ENCODE data around the gene KAT6B.

The KAT6B gene

DNA sequence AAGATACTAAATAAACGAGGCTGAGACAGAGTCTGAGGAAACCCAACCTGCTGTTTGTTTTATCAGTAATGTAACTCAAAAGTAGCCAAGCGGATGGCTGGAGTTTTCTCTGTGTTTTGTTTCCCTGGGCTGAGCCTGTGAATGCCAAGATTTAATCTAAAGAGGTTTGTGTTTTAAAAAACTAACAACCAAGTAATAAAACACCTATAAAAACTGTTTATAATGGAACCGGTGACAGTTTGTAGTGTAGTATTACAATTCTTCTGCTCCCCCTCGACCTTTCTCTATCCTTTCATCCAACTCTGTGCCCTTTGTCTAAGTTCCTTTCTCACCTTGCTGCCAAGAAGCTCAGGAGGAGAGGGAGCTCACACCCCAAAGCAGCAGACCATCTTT lies 2.6 kb upstream of the KAT6B start:
- no peak for DNase-seq

DNA sequence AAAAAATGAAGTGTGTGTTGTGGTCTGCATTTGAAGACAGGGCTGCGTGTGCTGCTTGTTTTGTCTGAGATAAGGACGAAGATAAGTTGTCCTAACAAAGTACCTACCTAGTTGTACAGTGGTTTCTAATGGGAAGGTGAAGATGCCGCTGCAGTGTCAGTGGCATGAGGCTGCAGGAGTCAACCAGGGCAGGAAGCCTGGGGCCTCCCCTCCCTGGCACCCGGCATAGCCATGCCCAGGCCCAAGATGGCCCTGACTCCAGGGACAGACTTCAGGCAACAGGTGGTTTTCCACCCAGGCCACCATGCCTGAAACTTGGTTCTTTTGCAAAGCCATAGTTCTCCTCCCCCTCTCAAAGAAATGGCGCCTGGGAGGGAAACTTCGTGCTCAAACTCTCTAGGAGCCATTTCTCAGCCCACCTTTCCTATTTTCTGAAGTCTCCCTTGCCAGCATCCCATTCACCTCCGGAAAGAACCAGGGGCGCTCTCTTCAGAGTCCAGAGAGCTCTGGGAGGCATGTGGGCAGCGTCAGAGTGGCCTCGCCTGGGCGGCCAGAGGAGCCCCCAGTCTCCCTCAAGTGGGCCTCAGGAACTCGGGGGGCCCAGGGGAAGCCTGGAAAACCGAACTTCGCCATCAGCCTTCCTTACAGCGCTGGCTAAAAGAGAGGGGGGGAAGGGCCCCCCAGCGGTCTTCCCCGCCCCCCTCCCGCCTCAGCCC lies 2.1 kb upstream of the KAT6B start:
- peak in 10 of 58 donors; percentile 6 to 52 (median 30) for DNase-seq

DNA sequence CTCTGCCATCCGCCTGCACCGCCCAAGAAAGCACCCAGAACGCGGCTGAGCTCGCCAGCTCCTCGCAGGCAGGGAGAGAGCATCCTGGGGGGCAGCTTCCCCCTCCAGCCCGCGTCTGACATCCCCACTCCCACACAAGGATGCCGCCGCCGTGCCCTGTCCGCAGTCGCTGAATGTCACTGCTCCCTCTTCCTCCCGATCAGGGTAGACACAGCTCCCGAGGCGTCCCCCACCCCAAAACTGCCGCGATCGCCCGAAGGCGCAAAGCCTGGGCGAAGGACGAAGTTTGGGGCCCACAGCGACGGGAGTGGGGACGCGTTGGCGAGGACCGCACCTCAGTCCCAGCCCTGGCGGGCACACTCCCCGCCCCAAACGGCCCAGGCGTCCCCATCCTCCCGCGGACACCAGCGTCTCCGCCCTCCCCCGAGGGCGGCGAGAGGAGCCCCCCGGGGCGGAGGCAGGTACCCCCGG lies 1.5 kb upstream of the KAT6B start:
- peak in 46 of 58 donors; percentile 17 to 87 (median 57) for DNase-seq

DNA sequence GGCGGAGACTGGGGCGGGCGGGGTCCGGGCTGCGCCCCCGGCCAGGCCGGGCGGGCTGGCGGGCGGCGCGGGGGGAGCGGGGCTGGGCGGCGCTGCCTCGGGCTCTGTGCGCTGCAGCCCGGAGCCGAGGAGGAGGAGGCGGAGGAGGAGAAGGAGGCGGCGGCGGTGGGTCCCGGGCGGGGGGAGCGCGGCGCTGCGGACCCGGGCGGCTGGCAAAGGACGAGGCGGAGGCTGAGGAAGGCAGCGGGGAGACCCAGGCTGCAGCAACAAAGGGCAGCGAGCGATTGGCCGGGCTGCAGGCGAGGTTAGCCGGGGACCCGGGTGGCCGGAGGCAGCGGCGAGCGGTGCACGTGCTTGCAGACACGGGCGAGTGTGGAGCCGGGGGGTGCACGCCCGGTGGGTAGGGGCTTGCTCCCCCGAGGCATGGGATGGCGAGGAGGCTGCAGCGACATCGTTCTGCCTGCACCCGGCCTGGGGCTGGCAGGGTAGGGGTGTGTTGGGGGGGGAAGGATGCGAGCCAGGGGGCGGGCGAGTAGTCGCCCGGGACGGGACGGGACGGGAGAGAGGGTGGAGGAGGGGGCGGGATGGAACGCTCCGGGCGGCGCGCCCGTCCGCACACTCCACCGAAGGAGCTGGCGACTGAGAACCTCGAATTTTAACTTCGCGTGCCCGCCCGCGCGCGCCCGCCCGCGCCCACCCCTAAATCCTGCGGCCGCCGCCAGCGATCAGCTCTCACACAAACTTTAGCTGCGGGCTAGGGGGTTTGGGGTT lies 844 bp upstream of the KAT6B start:
- DNase-seq: peak in 50 of 58 donors; percentile 28 to 87 (median 71)

DNA sequence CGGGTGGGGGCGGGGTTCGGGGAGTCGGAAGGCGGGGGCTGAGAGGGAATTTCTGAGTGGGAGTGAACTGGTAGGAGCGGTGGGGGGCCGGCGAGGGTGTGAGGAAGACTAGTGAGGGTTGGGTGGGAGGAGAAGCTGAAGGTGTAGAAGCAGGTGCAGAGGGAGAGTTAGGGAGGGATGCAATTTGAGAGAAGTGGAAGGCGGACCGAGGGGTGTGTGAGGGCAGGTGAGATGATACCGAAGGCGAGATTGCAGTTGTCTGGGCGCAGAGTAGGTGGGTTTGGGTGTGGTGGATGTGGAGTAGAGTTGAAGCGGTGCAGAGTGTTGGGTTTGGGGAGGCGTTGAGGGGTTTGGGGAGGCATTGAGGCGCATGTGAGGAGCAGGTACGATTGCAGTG lies 643 bp downstream of the KAT6B start:
- peak in 3 of 58 donors; percentile 21 to 64 (median 56) for DNase-seq

DNA sequence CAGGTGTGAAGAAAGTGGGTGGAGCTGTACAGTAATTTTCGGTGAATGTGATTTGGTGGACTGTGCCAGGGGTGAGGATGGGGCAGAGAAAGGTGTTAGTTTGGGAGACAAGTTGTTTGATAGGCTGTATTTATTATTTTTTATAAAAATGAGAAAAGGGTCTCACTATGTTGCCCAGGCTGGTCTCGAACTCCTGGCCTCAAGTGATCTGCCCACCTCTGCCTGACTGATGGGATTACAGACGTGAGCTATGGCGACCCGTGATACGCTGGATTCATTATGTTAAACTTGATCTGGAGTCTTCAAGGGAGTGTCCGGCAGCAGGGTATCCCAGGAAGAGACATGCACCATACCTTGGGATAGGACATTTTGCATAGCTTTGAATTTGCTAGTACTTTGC lies 1.3 kb downstream of the KAT6B start:
- peak in 1 of 58 donors; percentile 7 for DNase-seq

DNA sequence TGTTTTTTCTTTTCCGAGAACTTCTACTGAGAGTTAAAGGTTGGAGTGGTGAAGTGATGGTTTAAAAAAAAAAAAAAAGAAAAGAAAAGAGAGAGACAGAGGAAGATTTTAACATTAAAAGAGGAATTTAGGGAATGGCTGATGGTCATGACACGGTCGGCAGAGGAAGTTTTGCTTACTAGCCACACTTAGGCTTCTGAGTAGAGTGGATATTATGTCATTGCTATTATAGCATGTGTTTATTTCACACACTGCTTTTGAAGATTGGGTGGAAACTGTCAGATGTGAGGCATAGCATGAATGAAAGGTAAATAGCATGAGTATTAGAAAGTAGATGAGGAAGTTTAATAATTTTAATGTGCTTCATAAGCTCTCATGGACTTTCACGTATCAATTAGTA lies 2.5 kb downstream of the KAT6B start:
- DNase-seq: no peak

DNA sequence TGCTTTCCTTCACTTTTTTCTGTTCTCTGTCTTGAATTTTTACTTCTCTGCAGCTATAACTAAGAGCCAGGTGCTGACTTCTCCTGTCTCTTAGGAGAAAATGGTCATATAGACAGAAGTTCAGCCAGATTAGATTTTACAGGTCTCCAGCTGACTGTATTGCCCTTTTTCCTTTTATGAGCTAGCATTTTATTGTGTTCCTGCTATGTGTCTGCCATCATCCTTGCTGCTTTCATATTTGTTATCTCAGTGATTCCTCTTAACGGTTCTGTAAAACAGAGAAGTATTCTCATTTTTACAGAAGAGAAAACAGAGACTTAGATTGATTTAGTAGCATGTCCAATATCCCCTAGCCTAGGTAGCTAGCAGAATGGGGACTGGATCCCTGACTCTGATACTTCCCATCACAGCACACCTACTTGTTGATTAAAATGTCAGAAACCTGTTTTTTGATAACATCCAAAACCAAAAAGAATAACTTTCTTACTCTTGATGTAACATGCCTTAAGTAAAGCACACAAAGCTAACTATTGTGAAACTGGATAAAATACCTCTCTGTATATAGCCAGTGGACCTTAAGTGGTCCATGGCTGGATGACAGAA lies 5.2 kb downstream of the KAT6B start:
- DNase-seq: no peak

DNA sequence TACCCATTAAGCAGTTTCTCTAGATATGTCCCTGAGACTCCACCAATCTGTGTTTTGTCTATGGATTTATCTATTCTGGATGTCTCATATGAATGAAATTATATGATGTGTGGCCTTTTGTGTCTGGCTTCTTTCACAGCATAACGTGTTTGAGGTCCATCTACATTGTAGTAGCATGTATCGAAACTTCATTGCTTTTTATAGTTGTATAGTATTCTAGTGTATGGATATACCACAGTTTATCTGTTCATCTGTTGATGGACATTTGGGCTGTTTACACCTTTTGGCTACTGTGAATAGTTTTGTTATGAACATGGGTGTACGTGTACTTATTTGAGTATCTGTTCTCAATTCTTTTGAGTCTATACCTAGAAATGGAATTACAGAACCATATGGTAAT lies 9.6 kb downstream of the KAT6B start:
- DNase-seq: no peak

DNA sequence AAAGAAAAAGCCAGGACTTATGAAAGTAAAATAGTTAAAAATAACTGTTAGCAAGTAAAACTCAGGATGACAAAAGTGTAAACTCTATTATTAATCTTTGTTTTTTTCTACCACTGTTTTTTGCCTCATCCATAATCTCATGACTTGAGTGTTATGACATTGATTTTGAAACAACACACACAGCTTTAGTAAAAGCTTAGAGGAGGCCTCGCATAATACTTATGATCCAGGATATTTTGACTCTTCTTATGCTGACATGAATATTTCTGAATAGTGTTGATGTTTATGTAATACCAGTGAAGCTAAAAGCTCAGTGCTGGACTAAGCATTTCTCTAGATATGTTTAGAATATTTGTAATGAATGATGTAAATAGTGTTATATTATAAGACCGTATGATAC lies 10.5 kb downstream of the KAT6B start:
- no peak for DNase-seq

DNA sequence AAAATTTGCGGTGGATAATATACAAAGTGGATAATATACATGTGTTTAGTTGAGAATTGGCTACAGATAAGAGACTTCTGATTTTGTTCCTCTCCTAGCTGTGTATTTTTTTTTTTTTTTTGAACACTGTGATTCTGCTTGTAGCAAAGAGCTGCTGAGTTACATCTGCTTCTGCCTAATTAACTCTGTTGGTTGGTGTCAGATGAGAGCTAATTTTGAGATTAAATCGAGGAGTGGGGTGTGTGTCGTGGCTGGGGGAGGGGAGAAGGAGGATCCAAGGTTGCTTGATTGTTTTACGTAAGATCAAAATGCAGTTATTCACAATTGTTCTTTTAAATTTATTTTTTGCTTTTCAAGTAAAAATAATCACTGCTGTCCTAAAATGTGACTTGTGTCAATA lies 11.3 kb downstream of the KAT6B start:
- DNase-seq: no peak

DNA sequence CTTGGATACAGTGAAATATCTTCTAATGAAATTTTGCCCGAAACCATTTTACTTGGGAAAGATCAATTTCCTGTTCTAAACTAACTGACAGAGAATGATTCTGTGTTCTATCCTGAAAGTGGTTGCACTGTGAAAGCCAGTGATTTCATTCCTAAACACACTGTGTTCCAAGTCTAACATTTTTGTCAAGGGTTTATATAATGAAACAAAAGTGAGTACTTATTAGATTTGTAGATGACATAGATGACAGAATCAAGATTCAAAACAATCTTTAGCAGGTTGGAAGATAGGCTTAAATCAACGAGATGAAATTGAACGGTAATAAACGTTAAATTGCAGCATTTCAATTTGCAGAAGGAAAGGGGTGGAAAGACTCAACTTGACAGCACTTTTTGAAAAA lies 13.3 kb downstream of the KAT6B start:
- no peak for DNase-seq

DNA sequence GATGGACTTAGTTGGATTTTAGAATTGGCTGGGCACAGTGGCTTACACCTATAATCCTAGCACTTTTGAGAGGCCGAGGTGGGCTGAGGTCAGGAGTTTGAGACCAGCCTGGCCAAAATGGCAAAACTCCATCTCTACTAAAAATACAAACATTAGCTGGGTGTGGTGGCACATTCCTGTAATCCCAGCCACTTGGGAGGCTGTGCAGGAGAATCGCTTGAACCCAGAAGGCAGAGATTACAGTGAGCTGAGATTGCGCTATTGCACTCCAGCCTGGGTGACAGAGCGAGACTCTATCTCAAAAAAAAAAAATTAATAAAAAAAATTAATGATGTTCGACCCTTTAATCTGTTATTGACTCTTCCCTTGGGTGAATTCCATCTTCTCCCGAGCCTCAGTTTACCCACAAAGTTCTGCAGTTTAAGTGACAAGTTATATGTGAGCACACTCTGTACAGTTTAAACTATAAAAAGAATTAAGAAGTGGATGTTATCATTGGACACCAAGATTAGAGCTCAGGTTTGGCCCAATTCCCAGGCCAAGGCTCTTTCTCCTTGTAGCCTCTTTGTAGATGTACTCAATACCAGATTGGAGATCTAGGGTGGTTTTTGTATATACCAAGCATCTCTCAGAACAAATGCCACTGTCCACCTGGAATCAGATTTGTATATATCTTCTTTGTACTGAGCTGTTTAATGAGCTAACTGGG lies 15.0 kb downstream of the KAT6B start:
- no peak for DNase-seq

DNA sequence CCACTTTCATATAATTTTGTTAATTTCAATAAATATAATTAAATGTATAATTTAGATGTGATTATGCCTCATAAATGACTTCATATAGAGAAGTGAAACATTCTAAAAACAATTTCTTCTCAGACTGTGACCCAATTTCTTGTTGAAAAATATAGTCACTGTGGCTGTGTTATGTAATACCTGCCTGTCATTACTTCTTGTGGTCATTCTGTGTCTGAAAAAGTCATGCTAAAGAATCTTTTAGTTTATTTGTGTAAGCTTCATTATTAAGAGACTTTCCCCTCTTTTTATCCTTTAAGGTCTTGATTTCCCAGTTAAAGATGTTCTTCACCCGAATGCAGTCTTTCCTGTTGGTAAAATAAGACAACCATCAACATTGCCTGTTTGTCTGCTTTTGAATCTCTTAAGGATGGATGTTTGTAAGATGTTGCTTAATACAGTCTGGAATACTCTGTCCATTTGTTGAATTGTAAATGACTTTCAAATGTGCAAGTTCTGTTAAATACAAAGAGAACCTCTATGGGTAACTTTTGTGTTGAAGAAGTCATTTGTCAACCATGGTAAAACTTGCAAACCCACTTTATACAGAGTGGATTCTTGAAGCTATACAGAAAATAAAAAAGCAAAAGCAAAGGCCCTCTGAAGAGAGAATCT lies 16.0 kb downstream of the KAT6B start:
- DNase-seq: no peak

DNA sequence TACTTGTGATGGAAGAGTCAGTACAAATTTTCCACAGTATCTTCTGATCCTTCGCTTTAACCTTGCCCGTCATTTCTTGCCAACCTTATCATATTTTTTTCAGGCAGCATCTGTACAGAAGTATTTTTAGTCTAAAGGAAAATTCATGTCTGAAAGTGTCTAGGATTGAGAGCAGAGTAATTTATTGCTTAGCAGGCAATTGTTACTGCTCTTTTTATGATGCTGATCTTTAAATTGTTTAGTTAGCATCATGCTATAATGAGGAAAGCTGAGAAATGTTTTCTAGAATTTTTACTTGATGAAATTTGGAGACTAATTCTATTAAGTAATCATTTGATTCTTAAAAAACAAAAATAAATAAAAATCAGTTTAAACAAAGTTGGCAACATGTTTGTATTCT lies 20.6 kb downstream of the KAT6B start:
- DNase-seq: no peak

DNA sequence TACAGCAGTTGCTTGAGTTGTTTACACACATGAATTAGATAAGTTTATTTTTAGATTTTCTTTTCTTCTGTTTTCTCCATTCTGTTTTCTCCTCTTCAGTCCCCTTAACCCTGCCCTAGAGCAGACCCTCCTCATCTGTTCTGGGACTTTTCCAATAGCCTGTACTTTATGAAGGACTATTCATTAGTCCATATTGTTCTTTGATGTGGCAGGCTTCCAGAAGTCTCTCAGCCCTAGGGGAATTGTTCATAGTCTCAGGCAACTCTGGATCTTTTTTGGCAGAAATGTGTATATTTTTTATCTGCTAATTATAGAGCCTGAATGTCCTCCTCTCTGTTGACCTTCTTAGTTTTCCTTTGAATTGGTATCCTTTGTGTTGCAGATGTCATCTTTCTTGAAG lies 25.4 kb downstream of the KAT6B start:
- DNase-seq: no peak

DNA sequence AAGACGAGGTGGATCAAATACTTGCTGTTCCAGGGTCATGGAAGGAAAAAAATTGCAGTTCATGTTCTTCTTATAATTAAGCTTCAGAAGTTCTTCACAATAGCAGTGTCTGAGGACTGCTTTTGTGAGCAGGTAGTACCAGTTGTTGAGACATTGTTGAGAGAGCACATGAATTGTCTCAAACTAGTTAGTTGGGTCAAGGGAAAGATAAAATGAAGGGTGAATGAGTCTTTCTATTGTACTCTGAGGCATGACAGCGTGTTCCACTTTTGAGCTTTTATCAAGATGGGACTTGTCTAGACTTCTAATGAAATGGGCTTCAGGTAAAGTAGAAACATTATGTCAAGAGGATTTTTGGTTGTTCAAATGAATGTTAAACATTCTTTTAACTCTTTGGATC lies 26.0 kb downstream of the KAT6B start:
- DNase-seq: no peak

DNA sequence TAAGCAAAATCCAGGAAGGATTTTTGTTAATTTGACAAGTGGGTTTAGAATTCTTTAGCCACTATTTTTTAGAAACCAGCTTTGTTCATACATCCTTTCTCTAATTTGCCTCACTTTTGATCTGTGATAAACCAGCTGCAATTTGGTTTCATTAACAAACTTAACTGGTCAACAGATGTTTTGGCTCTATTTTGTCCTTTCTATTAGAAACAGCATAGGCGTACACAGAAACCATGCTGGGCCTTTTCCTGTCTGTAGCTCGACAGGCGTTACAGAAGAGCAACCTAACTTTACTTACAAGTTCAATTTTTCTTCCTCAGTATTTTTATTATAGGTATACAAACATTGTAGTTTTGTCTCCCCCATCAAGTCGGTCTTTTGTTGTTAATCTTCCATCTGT lies 28.2 kb downstream of the KAT6B start:
- no peak for DNase-seq

DNA sequence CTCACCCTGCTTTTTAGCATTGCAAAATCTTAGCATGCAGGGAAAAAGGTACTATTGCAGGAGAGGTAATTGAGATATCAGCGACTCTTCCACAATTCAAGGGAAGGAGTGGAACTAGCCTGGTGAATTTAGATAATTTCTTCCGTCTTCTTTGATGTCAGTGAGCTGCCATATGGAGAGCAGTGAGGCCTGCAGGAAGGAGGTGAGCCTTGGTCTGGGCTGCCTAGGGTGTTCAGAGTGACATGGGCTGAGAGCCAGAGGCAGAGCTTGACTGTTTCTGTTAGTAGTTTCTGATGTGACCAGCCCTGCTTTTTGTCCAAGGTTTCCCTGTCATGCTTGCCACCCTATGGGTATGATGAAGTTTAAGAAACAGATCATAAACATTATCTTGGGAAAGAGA lies 28.6 kb downstream of the KAT6B start:
- no peak for DNase-seq

DNA sequence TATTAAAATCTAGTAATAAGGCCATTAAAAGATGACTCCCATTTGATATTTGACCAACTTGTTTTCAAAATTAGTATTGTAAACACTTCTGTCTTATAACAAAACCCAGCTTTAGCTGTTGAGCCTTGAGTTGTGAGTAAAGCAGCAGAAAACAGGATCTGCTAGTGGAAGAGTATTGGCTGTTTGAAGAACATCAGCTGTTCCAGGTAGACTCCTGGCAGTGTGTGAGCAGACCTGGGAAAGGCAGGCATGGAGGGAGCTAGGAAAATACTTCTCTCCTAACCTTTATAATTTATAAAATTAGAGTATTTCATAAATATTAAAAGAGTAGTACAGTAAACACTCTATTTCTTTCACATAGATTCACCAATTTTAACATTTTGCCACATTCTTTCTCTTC lies 29.0 kb downstream of the KAT6B start:
- no peak for DNase-seq

DNA sequence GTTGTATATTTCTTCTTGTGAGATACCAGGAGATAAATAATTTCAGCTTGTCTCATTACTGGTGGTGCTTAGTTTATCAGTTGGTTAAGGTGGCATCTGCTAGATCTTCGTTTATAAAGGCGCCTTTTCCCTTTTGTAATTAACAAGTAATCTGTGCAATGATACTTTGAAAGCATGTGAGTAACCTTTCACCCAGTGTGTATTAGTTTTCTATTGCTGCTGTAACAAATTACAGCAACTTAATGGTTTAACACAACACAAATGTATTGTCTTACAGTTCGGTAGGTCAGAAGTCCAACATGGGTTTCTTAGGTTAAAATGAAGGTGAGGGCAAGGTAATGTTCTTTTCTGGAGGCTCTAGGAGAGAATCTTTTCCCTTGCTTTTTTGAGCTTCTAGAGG lies 30.5 kb downstream of the KAT6B start:
- DNase-seq: no peak

All from anterior cingulate cortex (tissue), 58 donors.